K562 (cell line): ENCODE data around the gene HNRNPA3. TPM values are rescaled to one million over a fixed set of nuclear protein-coding genes. Genes with fewer than 3 reads are reported as not detected.

Experiments
- CSDE1 ChIP-seq, 2 experiments: fragments of 450-650 bp; IDR thresholded peaks; 2 replicates each; pipeline ENCODE4 v1.6.1; 2016; ENCODE audit warnings: mild to moderate bottlenecking in 1 of 2
- CTBP1 ChIP-seq: fragments of 450-650 bp; IDR thresholded peaks from 2 replicates; pipeline ENCODE4 v1.6.1; 2016; ENCODE audit warnings: borderline replicate concordance
- E2F8 ChIP-seq: fragments of 450-650 bp; IDR thresholded peaks from 2 replicates; pipeline ENCODE4 v1.7.1; 2018; ENCODE audit warnings: mild to moderate bottlenecking, low read depth; ENCODE audit not compliant: partially characterized antibody
- ELK1 ChIP-seq: sonication (generic); formaldehyde crosslinking; IDR thresholded peaks from 2 replicates; pipeline ENCODE4 v1.8.1; 2022; ENCODE audit warnings: missing genetic modification reagents
- FOS ChIP-seq: IDR thresholded peaks from 3 replicates; pipeline ENCODE4 v1.6.1; 2011; ENCODE audit not compliant: insufficient read length; ENCODE audit errors: extremely low read depth
- HDAC3 ChIP-seq: fragments of 450-650 bp; IDR thresholded peaks from 2 replicates; pipeline ENCODE4 v1.6.1; 2018; ENCODE audit warnings: borderline replicate concordance, mild to moderate bottlenecking, moderate library complexity; ENCODE audit not compliant: partially characterized antibody
- HES1 ChIP-seq: fragments of 450-650 bp; IDR thresholded peaks from 2 replicates; pipeline ENCODE4 v1.6.1; 2016; ENCODE audit warnings: low read depth, mild to moderate bottlenecking, moderate library complexity
- HNRNPUL1 ChIP-seq: fragments of 200-400 bp; formaldehyde crosslinking; IDR thresholded peaks from 2 replicates; pipeline ENCODE4 v1.6.1; 2017; ENCODE audit warnings: low read length
- JUN ChIP-seq, 2 experiments: sonication (generic) in 1 of 2; formaldehyde crosslinking in 1 of 2; IDR thresholded peaks; 2 replicates each; pipeline versions ENCODE4 v1.6.1 to v1.8.0; 2012 to 2022; ENCODE audit warnings: borderline replicate concordance in 2 of 2, mild to moderate bottlenecking in 2 of 2, improper control_type of control experiment in 1 of 2, low read depth in 1 of 2, low read length in 1 of 2, missing genetic modification reagents in 1 of 2
- JUNB ChIP-seq: fragments of 450-650 bp; formaldehyde crosslinking; conservative IDR thresholded peaks from 2 replicates; pipeline ENCODE4 v1.4.0; 2020; ENCODE audit warnings: mild to moderate bottlenecking
- MED1 ChIP-seq: sonication (generic); formaldehyde crosslinking; IDR thresholded peaks from 2 replicates; pipeline ENCODE4 v1.8.1; 2023; ENCODE audit warnings: missing genetic modification reagents, borderline replicate concordance
- MIER1 ChIP-seq: fragments of 450-650 bp; IDR thresholded peaks from 2 replicates; pipeline ENCODE4 v1.6.1; 2016; ENCODE audit warnings: antibody characterized with exemption, mild to moderate bottlenecking, low read depth
- NCOA2 ChIP-seq, 2 experiments: fragments of 450-650 bp; IDR thresholded peaks; 2 replicates each; pipeline ENCODE4 v1.6.1; 2018; ENCODE audit warnings: mild to moderate bottlenecking in 2 of 2, moderate library complexity in 1 of 2; ENCODE audit not compliant: partially characterized antibody in 2 of 2
- OTX1 ChIP-seq: fragments of 450-650 bp; formaldehyde crosslinking; IDR thresholded peaks from 2 replicates; pipeline ENCODE4 v1.4.0; 2022; ENCODE audit warnings: mild to moderate bottlenecking
- PCBP1 ChIP-seq: fragments of 200-400 bp; formaldehyde crosslinking; IDR thresholded peaks from 2 replicates; pipeline ENCODE4 v1.6.1; 2018; ENCODE audit warnings: mild to moderate bottlenecking, low read depth, low read length; ENCODE audit not compliant: poor library complexity, severe bottlenecking
- POLR2B ChIP-seq: fragments of 450-650 bp; IDR thresholded peaks from 2 replicates; pipeline ENCODE4 v1.6.1; 2018; ENCODE audit warnings: low read depth; ENCODE audit not compliant: partially characterized antibody
- POLR2H ChIP-seq: IDR thresholded peaks from 2 replicates; pipeline ENCODE4 v1.6.1; 2016; ENCODE audit warnings: missing genetic modification characterization, low read depth, mild to moderate bottlenecking, control low read depth, missing compliant biosample characterization, moderate library complexity
- SMAD1 ChIP-seq: fragments of 150-350 bp; IDR thresholded peaks from 2 replicates; pipeline ENCODE4 v1.6.1; 2014; ENCODE audit warnings: low read length, low read depth; ENCODE audit not compliant: partially characterized antibody
- SMARCA4 ChIP-seq: fragments of 450-650 bp; IDR thresholded peaks from 2 replicates; pipeline ENCODE4 v1.6.1; 2016
- ZBTB49 ChIP-seq: sonication (generic); formaldehyde crosslinking; IDR thresholded peaks from 2 replicates; pipeline ENCODE4 v1.8.0; 2022; ENCODE audit warnings: missing genetic modification reagents, mild to moderate bottlenecking, borderline replicate concordance
- ZNF507 ChIP-seq: conservative IDR thresholded peaks from 2 replicates; pipeline ENCODE4 v1.6.1; 2017; ENCODE audit warnings: missing genetic modification characterization, missing compliant biosample characterization
- ZNF589 ChIP-seq: fragments of 200-800 bp; sonication (Bioruptor generic); IDR thresholded peaks from 2 replicates; pipeline ENCODE4 v1.6.1; 2016; ENCODE audit warnings: low read depth, missing genetic modification characterization, missing compliant biosample characterization
- polyA plus RNA-seq, 8 experiments: library from polyadenylated mRNA; depleted of rRNA in 4 of 8; stranded (reverse) in 5 of 8; unstranded in 3 of 8; fragments of >200 nt; fragmentation: Nextera tagmentation in 2 of 8; fragmentation: Illumina TruSeq in 1 of 8; extraction: Ambion mirVana in 2 of 8; extraction: Trizol in 1 of 8; gene quantifications; 2 replicates each; pipeline versions ENCODE4 v1.2.1 to v1.2.3, GENCODE V29; 2011 to 2014; ENCODE audit warnings: inconsistent platforms in 1 of 8, missing spikeins in 1 of 8
- total RNA-seq, 7 experiments: library from RNA; depleted of rRNA in 6 of 7; stranded (reverse); fragments of >200 nt in 6 of 7; fragmentation: Illumina TruSeq in 2 of 7; extraction: Trizol in 2 of 7; gene quantifications; 2 replicates each; pipeline versions ENCODE4 v1.2.1 to v1.2.3, GENCODE V29; 2011 to 2021; ENCODE audit warnings: low replicate concordance in 1 of 7

Gene HNRNPA3
- total and polyA plus RNA-seq, 9 of the 15 experiments (the other 6 are each of a cell fraction or from before 2014, with no cell fraction given) = 72.8 to 428 (median 192) TPM

GRCh38 chr2:177245010-177245422 lies 32.4 kb downstream of the HNRNPA3 start (continued):
- TF ChIP-seq ZBTB49 = no peak
- peak; percentile 61; the same call in 1 of the 2 replicates for TF ChIP-seq ZNF589 (CRISPR knock-in tag)
- TF ChIP-seq E2F8 = peak; percentile 24
- peak; percentile 38 for TF ChIP-seq HDAC3
- no peak for TF ChIP-seq POLR2B
- TF ChIP-seq JUN (IDR thresholded peaks at IDR 0.05; ENCODE audit: borderline replicate concordance, low read depth, low read length) = peak; percentile 89
- TF ChIP-seq JUN (CRISPR knock-in tag; IDR thresholded peaks at IDR 0.05; ENCODE audit: borderline replicate concordance) = no peak; the same call in 1 of the 2 replicates
- TF ChIP-seq HES1 = no peak
- no peak for TF ChIP-seq ZNF507 (tag)
- no peak for TF ChIP-seq SMAD1
- TF ChIP-seq HNRNPUL1 = no peak
- peak; percentile 72 for TF ChIP-seq SMARCA4
- TF ChIP-seq CTBP1 = peak; percentile 44; the same call in 1 of the 2 replicates
- TF ChIP-seq MIER1 = no peak
- no peak for TF ChIP-seq OTX1 (CRISPR knock-in tag)
- peak; percentile 86 for TF ChIP-seq JUNB (CRISPR knock-in tag)
- peak; percentile 50; the same call in 1 of the 2 replicates for TF ChIP-seq POLR2H (tag)
- no peak for TF ChIP-seq PCBP1
- no peak for TF ChIP-seq ELK1 (CRISPR knock-in tag)
- TF ChIP-seq FOS = peak; percentile 50
- TF ChIP-seq MED1 (CRISPR knock-in tag) = no peak
- TF ChIP-seq CSDE1 (IDR thresholded peaks at IDR 0.05) = no peak
- TF ChIP-seq NCOA2 (IDR thresholded peaks at IDR 0.05; ENCODE audit: partially characterized antibody in 2 of 2) = no peak
